Activated B cell treated with CpG ODN at 0.5 μM for 24 hours (primary cell): ENCODE results near the gene SYCP1. TPM values are rescaled to one million over a fixed set of nuclear protein-coding genes. Genes with fewer than 3 reads are reported as not detected.

Source experiments
- ATAC-seq: fragments of 200-7000 bp; cut with Tn5 transposase; one replicate; pipeline ENCODE4 v1.10.0; 2021; ENCODE audit warnings: low read depth, mild to moderate bottlenecking, moderate library complexity
- CTCF ChIA-PET: fragments of 350-600 bp; sonication (Branson Sonifier 250); formaldehyde crosslinking; loops from one replicate; lab custom pipeline; 2021; ENCODE audit warnings: antibody characterized with exemption; lab: Charles Lee
- POLR2A ChIA-PET: fragments of 350-600 bp; sonication (Branson Sonifier 250); formaldehyde crosslinking; loops from one replicate; lab custom pipeline; 2021; ENCODE audit warnings: antibody characterized with exemption; lab: Charles Lee
- DNase-seq: peaks from one replicate; pipeline ENCODE4 v3.0.0; 2022
- H3K27ac Mint-ChIP-seq: one replicate; pipeline ENCODE4 v1.8.0; 2020; ENCODE audit warnings: mixed read lengths
- H3K27me3 Mint-ChIP-seq: one replicate; pipeline ENCODE4 v1.8.0; 2021; ENCODE audit warnings: mixed read lengths
- H3K36me3 Mint-ChIP-seq: one replicate; pipeline ENCODE4 v1.8.0; 2021; ENCODE audit warnings: low read depth, mixed read lengths
- H3K4me1 Mint-ChIP-seq: one replicate; pipeline ENCODE4 v1.8.0; 2021; ENCODE audit warnings: mixed read lengths
- H3K4me3 Mint-ChIP-seq: one replicate; pipeline ENCODE4 v1.8.0; 2020; ENCODE audit warnings: mild to moderate bottlenecking, mixed read lengths
- H3K9me3 Mint-ChIP-seq: one replicate; pipeline ENCODE4 v1.8.0; 2020; ENCODE audit warnings: mixed read lengths
- intact Hi-C: fragments of 100-400 bp; cut with micrococcal nuclease; formaldehyde crosslinking; loops from one replicate; pipeline ENCODE4 v1.15.1; 2024
- total RNA-seq: library from RNA; stranded (reverse); gene quantifications from 2 replicates; pipeline ENCODE4 v1.2.3, GENCODE V29; 2022
- TF ChIP-seq, protein P1 (sequence below): fragments of 200-600 bp; IDR thresholded peaks from one replicate; pipeline ENCODE4 v1.8.0; 2022; ENCODE audit warnings: antibody characterized with exemption, mild to moderate bottlenecking

SYCP1 gene
- total RNA-seq, 1 donor from 2014 or later, result not detected

DNA sequence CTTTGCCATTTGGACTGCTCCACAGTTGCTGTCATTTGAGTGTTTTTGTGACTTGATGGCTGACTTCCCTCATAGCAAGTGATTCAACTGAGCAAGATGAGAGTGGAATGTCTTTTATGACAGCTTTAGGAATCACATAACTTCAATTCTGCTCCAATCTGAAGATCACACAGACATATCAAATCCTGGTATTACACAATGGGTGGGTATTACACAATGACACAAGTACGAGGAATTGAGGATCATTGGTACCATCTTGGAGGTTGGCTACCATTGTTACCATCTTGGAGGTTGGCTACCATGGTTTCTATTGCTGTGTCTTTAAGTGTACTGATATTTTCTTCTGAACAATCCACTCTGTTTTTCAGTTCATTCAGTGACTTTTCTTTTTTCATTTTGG is 166.5 kb downstream of the SYCP1 start:
- DNase-seq, result no peak
- Mint-ChIP-seq H3K4me1 (no peaks in the 10 kb centered on the region), H3K27me3 (peaks cover 22% of the 10 kb centered on the region), H3K9me3 (no peaks in the 10 kb centered on the region), H3K36me3 (no peaks in the 10 kb centered on the region), H3K27ac (no peak overlapping the region), H3K4me3 (no peak overlapping the region)
- TF ChIP-seq, protein P1, sequence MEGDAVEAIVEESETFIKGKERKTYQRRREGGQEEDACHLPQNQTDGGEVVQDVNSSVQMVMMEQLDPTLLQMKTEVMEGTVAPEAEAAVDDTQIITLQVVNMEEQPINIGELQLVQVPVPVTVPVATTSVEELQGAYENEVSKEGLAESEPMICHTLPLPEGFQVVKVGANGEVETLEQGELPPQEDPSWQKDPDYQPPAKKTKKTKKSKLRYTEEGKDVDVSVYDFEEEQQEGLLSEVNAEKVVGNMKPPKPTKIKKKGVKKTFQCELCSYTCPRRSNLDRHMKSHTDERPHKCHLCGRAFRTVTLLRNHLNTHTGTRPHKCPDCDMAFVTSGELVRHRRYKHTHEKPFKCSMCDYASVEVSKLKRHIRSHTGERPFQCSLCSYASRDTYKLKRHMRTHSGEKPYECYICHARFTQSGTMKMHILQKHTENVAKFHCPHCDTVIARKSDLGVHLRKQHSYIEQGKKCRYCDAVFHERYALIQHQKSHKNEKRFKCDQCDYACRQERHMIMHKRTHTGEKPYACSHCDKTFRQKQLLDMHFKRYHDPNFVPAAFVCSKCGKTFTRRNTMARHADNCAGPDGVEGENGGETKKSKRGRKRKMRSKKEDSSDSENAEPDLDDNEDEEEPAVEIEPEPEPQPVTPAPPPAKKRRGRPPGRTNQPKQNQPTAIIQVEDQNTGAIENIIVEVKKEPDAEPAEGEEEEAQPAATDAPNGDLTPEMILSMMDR, result no peak
- ATAC-seq, result no peak
- intact Hi-C loops, result no loop called here
- POLR2A ChIA-PET, result no interaction called here
- CTCF ChIA-PET, result no interaction called here

DNA sequence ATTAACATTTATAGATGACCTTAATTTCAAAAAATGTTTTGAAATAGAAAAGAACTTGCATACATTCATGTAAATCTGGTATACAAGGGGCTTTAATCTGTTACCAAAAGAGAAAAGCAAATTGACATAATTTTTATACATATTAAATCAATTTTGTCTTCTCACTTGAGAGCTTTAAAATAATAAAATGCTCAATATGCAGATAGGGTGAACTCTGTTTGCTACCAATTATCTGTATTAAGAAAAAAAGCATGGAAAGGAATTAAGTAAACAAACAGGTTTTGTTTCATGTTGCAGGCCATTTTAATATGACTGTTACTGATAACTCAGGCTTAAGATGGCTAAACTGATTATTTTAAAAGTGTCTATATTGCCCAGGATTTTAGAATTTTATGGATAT is 168.9 kb downstream of the SYCP1 start:
- H3K27me3 Mint-ChIP-seq, result peaks cover 23% of the 10 kb centered on the region
- no peak overlapping the region for H3K27ac Mint-ChIP-seq
- no peaks in the 10 kb centered on the region for H3K9me3 Mint-ChIP-seq
- H3K36me3 Mint-ChIP-seq, result no peaks in the 10 kb centered on the region
- POLR2A ChIA-PET, result no interaction called here
- intact Hi-C loops, result no loop called here
- TF ChIP-seq, protein P1, result no peak
- CTCF ChIA-PET, result no interaction called here
- ATAC-seq (no peak), DNase-seq (no peak)
- no peak overlapping the region for H3K4me3 Mint-ChIP-seq
- H3K4me1 Mint-ChIP-seq, result no peaks in the 10 kb centered on the region

DNA sequence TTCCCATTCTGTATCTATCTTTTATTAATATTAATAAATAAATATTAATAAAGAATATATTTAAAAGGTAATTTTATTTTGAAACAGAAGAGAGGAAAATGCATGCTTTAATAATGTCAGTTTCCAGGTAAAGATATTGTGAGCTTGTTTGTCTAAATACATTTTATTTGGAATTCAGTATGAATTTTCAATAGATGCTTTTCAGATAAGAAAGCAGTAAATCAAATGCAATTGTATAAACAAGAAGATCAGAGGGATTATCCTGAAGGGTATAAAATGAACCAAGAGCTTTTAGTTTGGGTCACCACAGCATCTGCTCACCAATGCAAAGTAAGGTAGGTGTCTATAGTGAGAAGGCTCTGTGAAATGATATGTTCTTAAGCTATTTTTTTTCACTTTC is 174.9 kb downstream of the SYCP1 start, which contains the start of gene TSHB:
TSS of gene TSHB (plus strand) at position 301 of the 400 bp plus-strand sequence. CDS start 3,537 bp downstream, outside the sequence.
- no peaks in the 10 kb centered on the region for H3K9me3 Mint-ChIP-seq
- ATAC-seq (no peak), DNase-seq (no peak)
- TF ChIP-seq, protein P1, result no peak
- H3K4me3 Mint-ChIP-seq, result no peak within 1 kb of the TSS
- POLR2A ChIA-PET, result no interaction called here
- intact Hi-C loops, result no loop called here
- H3K27ac Mint-ChIP-seq, result no peak within 1 kb of the TSS
- CTCF ChIA-PET, result no interaction called here
- H3K36me3 Mint-ChIP-seq, result no peaks in the 10 kb centered on the region
- no peaks in the 10 kb centered on the region for H3K4me1 Mint-ChIP-seq
- H3K27me3 Mint-ChIP-seq, result peaks cover 11% of the 10 kb centered on the region

DNA sequence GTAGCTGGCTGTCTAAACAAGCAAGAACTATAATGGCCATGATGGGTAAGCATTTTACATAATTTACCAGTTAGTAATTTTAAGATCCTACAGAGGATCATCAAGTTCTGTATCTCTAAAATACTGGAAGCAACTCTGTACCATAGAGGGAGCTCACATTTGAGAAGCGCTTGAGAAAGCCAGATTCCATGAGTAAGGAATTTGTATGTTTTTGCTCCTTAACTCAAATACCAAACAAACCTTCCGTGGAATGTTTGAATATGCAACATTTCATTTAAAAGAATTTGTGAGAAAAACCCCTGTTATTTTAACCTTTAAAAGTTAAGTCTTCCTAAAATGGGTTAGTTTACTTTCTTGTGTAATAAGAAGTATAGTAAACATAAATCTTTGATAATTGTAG is 176.9 kb downstream of the SYCP1 start:
- ChIA-PET POLR2A (no interaction called here), CTCF (interaction anchor here (1.1 kb wide), 1 partner anchor 21 kb away, joined by 4 read pairs; no protein-coding TSS in a partner anchor)
- TF ChIP-seq, protein P1, result no peak
- H3K36me3 Mint-ChIP-seq, result no peaks in the 10 kb centered on the region
- DNase-seq (no peak), ATAC-seq (no peak)
- no peak overlapping the region for H3K27ac Mint-ChIP-seq
- no peak overlapping the region for H3K4me3 Mint-ChIP-seq
- no peaks in the 10 kb centered on the region for H3K9me3 Mint-ChIP-seq
- peaks cover 11% of the 10 kb centered on the region for H3K27me3 Mint-ChIP-seq
- no peaks in the 10 kb centered on the region for H3K4me1 Mint-ChIP-seq
- intact Hi-C loops, result no loop called here

DNA sequence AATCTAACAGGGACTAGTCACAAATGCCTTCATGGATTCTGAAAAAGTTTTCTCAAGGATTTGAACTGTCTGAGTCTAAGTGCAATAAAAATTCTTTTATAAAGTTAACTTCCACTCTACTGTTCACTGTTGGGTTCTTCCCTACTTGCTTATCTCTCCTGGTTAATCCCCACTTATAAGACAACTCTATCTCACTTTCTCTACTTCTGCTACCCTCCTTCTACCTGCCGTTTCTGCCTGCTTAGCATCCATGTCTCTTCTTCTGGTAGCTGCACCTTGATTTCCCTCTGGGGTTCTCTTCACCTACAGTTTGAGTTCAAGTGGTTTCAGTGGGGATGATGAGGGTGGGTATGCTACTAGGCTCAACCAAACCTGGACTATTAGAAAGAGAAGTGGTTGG is 181.0 kb downstream of the SYCP1 start:
- H3K4me1 Mint-ChIP-seq, result no peaks in the 10 kb centered on the region
- DNase-seq (no peak), ATAC-seq (no peak)
- no peaks in the 10 kb centered on the region for H3K36me3 Mint-ChIP-seq
- TF ChIP-seq, protein P1, result no peak
- no peaks in the 10 kb centered on the region for H3K9me3 Mint-ChIP-seq
- no peak overlapping the region for H3K4me3 Mint-ChIP-seq
- CTCF ChIA-PET, result no interaction called here
- peaks cover under 1% of the 10 kb centered on the region for H3K27me3 Mint-ChIP-seq
- intact Hi-C loops, result no loop called here
- POLR2A ChIA-PET, result no interaction called here
- no peak overlapping the region for H3K27ac Mint-ChIP-seq
